ENCODE measurements around the gene PTPRN2. TPM values are rescaled to one million over a fixed set of nuclear protein-coding genes. Genes with fewer than 3 reads are reported as not detected.

The PTPRN2 gene
- total RNA-seq, 1 experiment from 2014 or later = not detected

DNA sequence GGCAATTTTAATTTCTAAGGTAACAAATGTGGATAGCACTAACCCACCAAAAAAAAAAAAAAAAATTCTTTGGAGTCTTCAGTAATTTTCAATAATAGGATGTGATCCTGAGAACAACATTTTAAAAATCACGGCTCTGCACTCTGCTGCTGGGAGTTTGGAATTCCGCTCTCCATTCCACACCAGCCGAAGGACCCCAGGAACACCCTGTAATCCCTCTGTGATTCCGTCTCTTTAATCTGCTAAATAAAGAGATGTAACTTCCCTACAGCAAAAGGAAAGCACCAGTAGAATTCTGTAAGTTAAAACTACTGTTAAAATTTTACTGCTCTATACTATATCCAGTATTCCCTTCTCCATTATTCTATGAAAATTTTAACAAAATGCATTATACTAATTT, 284.5 kb downstream of the PTPRN2 start:
- Histone ChIP-seq H3K9me2 (ENCODE audit: insufficient read depth) (no peaks in the 10 kb centered on the region), H3K27ac (no peak overlapping the region), H3K4me2 (no peak overlapping the region), H3F3A (ENCODE audit: insufficient read depth, low read depth) (no peaks in the 10 kb centered on the region), H3K36me3 (ENCODE audit: low read depth) (no peaks in the 10 kb centered on the region), H2AFZ (no peak overlapping the region), H3K79me2 (ENCODE audit: low read depth) (no peaks in the 10 kb centered on the region), H3K4me1 (replicated peaks; ENCODE audit: insufficient read depth) (no peaks in the 10 kb centered on the region), H4K20me1 (ENCODE audit: insufficient read depth) (no peaks in the 10 kb centered on the region), H3K9me3 (ENCODE audit: insufficient read depth, low read depth) (no peaks in the 10 kb centered on the region), H3K27me3 (ENCODE audit: insufficient read depth, low read depth) (peaks cover 66% of the 10 kb centered on the region), H3K4me3 (no peak overlapping the region)
- intact Hi-C loops (cut with micrococcal nuclease; ENCODE audit: unreplicated experiment) = no loop called here
- BruUV-seq (replicated peaks) = no TSS peak
- DNase-seq = no peak
- ChIA-PET CTCF (no interaction called here), POLR2A (ENCODE audit: unreplicated experiment) (no interaction called here)
- TF ChIP-seq, protein P1, sequence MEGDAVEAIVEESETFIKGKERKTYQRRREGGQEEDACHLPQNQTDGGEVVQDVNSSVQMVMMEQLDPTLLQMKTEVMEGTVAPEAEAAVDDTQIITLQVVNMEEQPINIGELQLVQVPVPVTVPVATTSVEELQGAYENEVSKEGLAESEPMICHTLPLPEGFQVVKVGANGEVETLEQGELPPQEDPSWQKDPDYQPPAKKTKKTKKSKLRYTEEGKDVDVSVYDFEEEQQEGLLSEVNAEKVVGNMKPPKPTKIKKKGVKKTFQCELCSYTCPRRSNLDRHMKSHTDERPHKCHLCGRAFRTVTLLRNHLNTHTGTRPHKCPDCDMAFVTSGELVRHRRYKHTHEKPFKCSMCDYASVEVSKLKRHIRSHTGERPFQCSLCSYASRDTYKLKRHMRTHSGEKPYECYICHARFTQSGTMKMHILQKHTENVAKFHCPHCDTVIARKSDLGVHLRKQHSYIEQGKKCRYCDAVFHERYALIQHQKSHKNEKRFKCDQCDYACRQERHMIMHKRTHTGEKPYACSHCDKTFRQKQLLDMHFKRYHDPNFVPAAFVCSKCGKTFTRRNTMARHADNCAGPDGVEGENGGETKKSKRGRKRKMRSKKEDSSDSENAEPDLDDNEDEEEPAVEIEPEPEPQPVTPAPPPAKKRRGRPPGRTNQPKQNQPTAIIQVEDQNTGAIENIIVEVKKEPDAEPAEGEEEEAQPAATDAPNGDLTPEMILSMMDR (conservative IDR thresholded peaks at IDR 0.05) = no peak
- no peak for TF ChIP-seq EZH2 (IDR thresholded peaks at IDR 0.05; ENCODE audit: low read depth)

DNA sequence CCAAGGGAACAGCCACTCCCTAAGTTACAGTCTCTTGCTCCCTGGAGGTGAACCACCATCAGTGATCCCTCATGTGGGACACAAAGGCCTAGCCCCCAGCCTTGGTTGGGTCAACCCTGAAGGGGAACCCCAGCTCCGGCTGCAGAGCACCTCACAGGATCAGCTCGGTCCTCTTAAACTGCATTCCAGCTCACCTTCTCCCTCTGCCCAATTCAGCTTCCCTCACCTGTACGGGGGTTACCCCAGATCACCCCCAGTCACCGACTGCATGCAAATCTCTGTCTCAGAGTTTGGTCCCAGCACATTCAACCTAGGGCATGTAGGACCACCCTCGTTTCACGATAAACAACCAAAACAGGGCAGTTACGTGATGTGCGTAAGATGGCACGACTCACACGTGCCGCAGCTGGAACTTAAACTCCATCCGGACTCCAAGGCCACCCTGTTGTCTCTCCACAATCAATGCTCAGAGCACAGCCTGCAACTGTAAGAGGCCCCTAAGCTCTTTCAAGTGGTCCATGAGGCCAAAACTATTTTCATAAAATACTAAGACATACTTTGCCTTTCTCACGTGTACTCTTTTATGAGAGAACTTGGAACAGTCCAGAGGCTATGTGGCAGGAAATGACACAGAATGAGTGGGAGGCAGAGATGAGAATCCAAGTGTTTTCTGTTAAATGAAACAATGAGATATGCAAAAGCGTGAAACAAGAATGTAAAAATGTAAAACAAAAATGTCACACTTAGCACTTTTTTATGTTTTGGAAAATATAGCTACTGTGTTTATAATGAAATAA, 285.2 kb downstream of the PTPRN2 start:
- Histone ChIP-seq H3K9me3 (ENCODE audit: insufficient read depth, low read depth) (no peaks in the 10 kb centered on the region), H3K79me2 (ENCODE audit: low read depth) (no peaks in the 10 kb centered on the region), H3K27ac (no peak overlapping the region), H2AFZ (no peak overlapping the region), H3K9me2 (ENCODE audit: insufficient read depth) (no peaks in the 10 kb centered on the region), H3K27me3 (ENCODE audit: insufficient read depth, low read depth) (peaks cover 73% of the 10 kb centered on the region), H4K20me1 (ENCODE audit: insufficient read depth) (no peaks in the 10 kb centered on the region), H3K4me1 (replicated peaks; ENCODE audit: insufficient read depth) (no peaks in the 10 kb centered on the region), H3K36me3 (ENCODE audit: low read depth) (no peaks in the 10 kb centered on the region), H3F3A (ENCODE audit: insufficient read depth, low read depth) (no peaks in the 10 kb centered on the region), H3K4me3 (no peak overlapping the region), H3K4me2 (no peak overlapping the region)
- no TSS peak for BruUV-seq (replicated peaks)
- ChIA-PET CTCF (no interaction called here), POLR2A (ENCODE audit: unreplicated experiment) (no interaction called here)
- no peak for TF ChIP-seq EZH2 (IDR thresholded peaks at IDR 0.05; ENCODE audit: low read depth)
- TF ChIP-seq, protein P1 (conservative IDR thresholded peaks at IDR 0.05) = no peak
- DNase-seq = no peak
- intact Hi-C loops (cut with micrococcal nuclease; ENCODE audit: unreplicated experiment) = no loop called here

DNA sequence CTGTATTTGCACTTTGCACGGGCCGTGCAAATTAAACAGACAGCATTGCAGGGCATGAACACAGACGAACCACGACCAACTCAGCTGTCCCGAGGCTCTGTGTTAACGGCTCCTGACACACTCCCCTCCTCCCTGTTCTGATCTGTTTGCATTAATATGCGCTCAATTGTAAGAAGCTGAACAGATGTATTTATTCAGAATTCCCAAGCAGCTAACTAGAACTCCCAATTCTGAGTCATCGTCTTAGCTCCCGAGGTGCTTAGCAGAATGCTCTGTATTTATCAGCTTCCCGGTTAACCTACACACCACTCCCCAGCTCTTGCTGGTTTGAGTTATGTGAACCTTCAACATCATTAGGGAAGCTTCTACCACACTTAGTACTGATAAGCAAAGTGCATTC, 286.4 kb downstream of the PTPRN2 start:
- H3K9me2 ChIP-seq (ENCODE audit: insufficient read depth) = no peaks in the 10 kb centered on the region
- no peak overlapping the region for H2AFZ ChIP-seq
- intact Hi-C loops (cut with micrococcal nuclease; ENCODE audit: unreplicated experiment) = no loop called here
- H3K79me2 ChIP-seq (ENCODE audit: low read depth) = no peaks in the 10 kb centered on the region
- no peak overlapping the region for H3K4me3 ChIP-seq
- H3K4me1 ChIP-seq (replicated peaks; ENCODE audit: insufficient read depth) = no peaks in the 10 kb centered on the region
- ChIA-PET CTCF (no interaction called here), POLR2A (ENCODE audit: unreplicated experiment) (no interaction called here)
- H3F3A ChIP-seq (ENCODE audit: insufficient read depth, low read depth) = no peaks in the 10 kb centered on the region
- TF ChIP-seq, protein P1 (conservative IDR thresholded peaks at IDR 0.05) = no peak
- TF ChIP-seq EZH2 (IDR thresholded peaks at IDR 0.05; ENCODE audit: low read depth) = no peak
- H3K4me2 ChIP-seq = no peak overlapping the region
- peaks cover 85% of the 10 kb centered on the region for H3K27me3 ChIP-seq (ENCODE audit: insufficient read depth, low read depth)
- no peak overlapping the region for H3K27ac ChIP-seq
- BruUV-seq (replicated peaks) = no TSS peak
- no peaks in the 10 kb centered on the region for H3K36me3 ChIP-seq (ENCODE audit: low read depth)
- DNase-seq = no peak
- H4K20me1 ChIP-seq (ENCODE audit: insufficient read depth) = no peaks in the 10 kb centered on the region
- no peaks in the 10 kb centered on the region for H3K9me3 ChIP-seq (ENCODE audit: insufficient read depth, low read depth)

Data from PC-9 (cell line).